Upper lobe of left lung (tissue), 6 donors: Measurements from ENCODE around the gene MYBL2. TPM values are rescaled to one million over a fixed set of nuclear protein-coding genes. Genes with fewer than 3 reads are reported as not detected.

ENCODE experiments used
- ATAC-seq, 2 donors: fragments of 200-7000 bp; cut with Tn5 transposase; one replicate each; pipeline ENCODE4 v1.9.1; 2022; ENCODE audit warnings: mild to moderate bottlenecking in 2 of 2, moderate library complexity in 2 of 2; ENCODE audit not compliant: low FRiP score in 2 of 2
- DNase-seq, 2 donors: peaks; one replicate each; pipeline ENCODE4 v3.0.0-alpha.2; 2019 to 2020
- H3K27ac ChIP-seq, 4 donors: fragments of 200-600 bp; sonication (generic); one replicate each; pipeline ENCODE4 v1.5.1; 2016 to 2019
- H3K27me3 ChIP-seq, 4 donors: fragments of 200-600 bp; sonication (generic); one replicate each; pipeline ENCODE4 v1.5.1; 2017 to 2019
- H3K36me3 ChIP-seq, 4 donors: fragments of 200-600 bp; sonication (generic); one replicate each; pipeline ENCODE4 v1.5.1; 2016 to 2019
- H3K4me1 ChIP-seq, 4 donors: fragments of 200-600 bp; sonication (generic); one replicate each; pipeline ENCODE4 v1.5.1; 2018 to 2019
- H3K4me3 ChIP-seq, 4 donors: fragments of 200-600 bp; sonication (generic); one replicate each; pipeline ENCODE4 v1.5.1; 2017 to 2019; ENCODE audit warnings: mild to moderate bottlenecking in 2 of 4, moderate library complexity in 1 of 4
- H3K9me3 ChIP-seq, 4 donors: fragments of 200-600 bp; sonication (generic); one replicate each; pipeline ENCODE4 v1.5.1; 2018 to 2019
- EP300 ChIP-seq, 4 donors: sonication (generic); formaldehyde crosslinking; IDR thresholded peaks; one replicate each; pipeline ENCODE4 v1.5.1; 2017; ENCODE audit warnings: antibody characterized with exemption in 4 of 4, control low read depth in 2 of 4
- POLR2A ChIP-seq, 4 donors: fragments of 450-650 bp; IDR thresholded peaks; one replicate each; pipeline ENCODE4 v1.5.1; 2016 to 2017; ENCODE audit warnings: antibody characterized with exemption in 4 of 4, mild to moderate bottlenecking in 2 of 4
- POLR2AphosphoS5 ChIP-seq, 2 donors: sonication (generic); formaldehyde crosslinking; IDR thresholded peaks; one replicate each; pipeline ENCODE4 v1.5.1; 2017; ENCODE audit warnings: antibody characterized with exemption in 2 of 2
- WGBS, 2 donors: methylation state at CpG; one replicate each; pipeline ENCODE4 v1.1.5; 2017 to 2018; 5-methylcytosine and 5-hydroxymethylcytosine counted together
- total RNA-seq, 6 donors: library from RNA; depleted of rRNA in 4 of 6; stranded (reverse); fragments of >200 nt in 4 of 6; gene quantifications; one replicate each; pipeline versions ENCODE4 v1.1.0 to v1.2.1, GENCODE V29; 2016 to 2021
- TF ChIP-seq, protein P1 (sequence below), 6 experiments: fragments of 450-650 bp in 4 of 6; fragments of 200-600 bp in 2 of 6; sonication (generic) in 2 of 6; IDR thresholded peaks; one replicate each; pipeline ENCODE4 v1.5.1; 2016 to 2019; ENCODE audit warnings: antibody characterized with exemption in 6 of 6
- donor health status: DM: no; HTN: no; CAD: no; lungs with moderate emphysema.
- donor health status: DM: no; HTN: yes; CAD: no; lungs with severe emphysema.

MYBL2 gene
- total RNA-seq, 6 donors from 2014 or later = under 0.01 to 3.5 (median 1.4) TPM

GRCh38 chr20:43725666-43726065 is 58.8 kb downstream of the MYBL2 start:
- Histone ChIP-seq H3K27me3 (no peaks in the 10 kb centered on the region), H3K4me1 (no peaks in the 10 kb centered on the region), H3K27ac (no peak overlapping the region), H3K36me3 (no peaks in the 10 kb centered on the region), H3K4me3 (no peak overlapping the region), H3K9me3 (no peaks in the 10 kb centered on the region)
- no peak for ATAC-seq
- TF ChIP-seq EP300 (IDR thresholded peaks at IDR 0.05) (no peak), POLR2AphosphoS5 (IDR thresholded peaks at IDR 0.05) (no peak), POLR2A (IDR thresholded peaks at IDR 0.05) (no peak)
- TF ChIP-seq, protein P1, sequence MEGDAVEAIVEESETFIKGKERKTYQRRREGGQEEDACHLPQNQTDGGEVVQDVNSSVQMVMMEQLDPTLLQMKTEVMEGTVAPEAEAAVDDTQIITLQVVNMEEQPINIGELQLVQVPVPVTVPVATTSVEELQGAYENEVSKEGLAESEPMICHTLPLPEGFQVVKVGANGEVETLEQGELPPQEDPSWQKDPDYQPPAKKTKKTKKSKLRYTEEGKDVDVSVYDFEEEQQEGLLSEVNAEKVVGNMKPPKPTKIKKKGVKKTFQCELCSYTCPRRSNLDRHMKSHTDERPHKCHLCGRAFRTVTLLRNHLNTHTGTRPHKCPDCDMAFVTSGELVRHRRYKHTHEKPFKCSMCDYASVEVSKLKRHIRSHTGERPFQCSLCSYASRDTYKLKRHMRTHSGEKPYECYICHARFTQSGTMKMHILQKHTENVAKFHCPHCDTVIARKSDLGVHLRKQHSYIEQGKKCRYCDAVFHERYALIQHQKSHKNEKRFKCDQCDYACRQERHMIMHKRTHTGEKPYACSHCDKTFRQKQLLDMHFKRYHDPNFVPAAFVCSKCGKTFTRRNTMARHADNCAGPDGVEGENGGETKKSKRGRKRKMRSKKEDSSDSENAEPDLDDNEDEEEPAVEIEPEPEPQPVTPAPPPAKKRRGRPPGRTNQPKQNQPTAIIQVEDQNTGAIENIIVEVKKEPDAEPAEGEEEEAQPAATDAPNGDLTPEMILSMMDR (IDR thresholded peaks at IDR 0.05) = no peak
- DNase-seq = no peak
- WGBS, 2 donors = 83 to 97% methylated on average over 2 of the region's 2 CpGs

DNA sequence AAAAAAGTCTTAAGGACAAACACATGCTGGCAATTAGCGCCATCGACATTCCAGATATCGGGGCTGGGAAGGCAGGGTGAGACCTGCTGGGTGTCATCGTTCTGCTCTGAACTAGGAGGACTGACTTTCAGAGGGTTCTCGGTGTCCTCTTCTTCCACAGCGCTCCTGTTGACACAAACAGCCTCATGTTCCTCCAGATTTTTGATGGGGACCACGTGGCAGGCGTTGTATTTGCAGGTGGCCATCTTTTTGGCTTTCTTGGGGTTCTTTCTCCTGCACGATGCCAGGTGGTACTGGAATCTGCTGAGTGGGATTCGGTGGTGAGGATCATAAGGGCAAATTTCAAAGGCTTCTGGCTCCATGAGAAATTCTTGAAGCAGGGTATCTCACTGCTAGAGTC is 59.4 kb downstream of the MYBL2 start:
- no peaks in the 10 kb centered on the region for H3K4me1 ChIP-seq
- H3K36me3 ChIP-seq = no peaks in the 10 kb centered on the region
- TF ChIP-seq POLR2A (IDR thresholded peaks at IDR 0.05) (no peak), POLR2AphosphoS5 (IDR thresholded peaks at IDR 0.05) (no peak), EP300 (IDR thresholded peaks at IDR 0.05) (no peak)
- TF ChIP-seq, protein P1 (IDR thresholded peaks at IDR 0.05) = no peak
- no peaks in the 10 kb centered on the region for H3K27me3 ChIP-seq
- ATAC-seq = no peak
- no peak overlapping the region for H3K4me3 ChIP-seq
- 85 to 86% methylated on average over 10 of the region's 10 CpGs for WGBS, 2 donors
- DNase-seq = no peak
- no peaks in the 10 kb centered on the region for H3K9me3 ChIP-seq
- no peak overlapping the region for H3K27ac ChIP-seq

DNA sequence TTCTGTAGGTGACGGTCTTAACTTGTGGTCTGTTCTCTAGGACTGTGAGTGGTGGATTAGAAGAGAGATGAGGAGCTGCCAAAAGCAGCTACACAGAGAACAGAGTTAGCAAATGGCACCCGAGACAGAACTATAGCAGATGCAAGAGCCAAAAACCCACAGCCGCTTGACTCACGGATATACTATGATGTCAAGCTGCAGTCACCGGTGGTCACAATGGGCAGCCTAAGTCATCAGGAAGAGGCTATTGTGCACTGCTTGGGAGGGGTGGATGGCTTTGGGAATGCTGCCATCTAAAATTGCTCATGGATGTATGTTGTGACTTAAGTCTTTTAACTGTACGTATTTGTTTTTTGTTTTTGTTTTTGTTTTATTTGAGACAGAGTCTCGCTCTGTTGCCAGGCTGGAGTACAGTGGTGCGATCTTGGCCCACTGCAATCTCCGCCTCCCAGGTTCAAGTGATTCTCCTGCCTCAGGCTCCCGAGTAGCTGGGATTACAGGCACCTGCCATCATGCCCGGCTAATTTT is 60.0 kb downstream of the MYBL2 start, which contains the start of gene GTSF1L:
TSS of gene GTSF1L (minus strand) at position 192 of the 528 bp plus-strand sequence. CDS start 308 bp downstream, outside the sequence.
- WGBS, 2 donors = 76 to 85% methylated on average over 11 of the region's 11 CpGs
- no peak within 1 kb of the TSS for H3K27ac ChIP-seq
- no peaks in the 10 kb centered on the region for H3K36me3 ChIP-seq
- no peak within 1 kb of the TSS for H3K4me3 ChIP-seq
- ATAC-seq (no peak), DNase-seq (no peak)
- no peaks in the 10 kb centered on the region for H3K4me1 ChIP-seq
- H3K9me3 ChIP-seq = no peaks in the 10 kb centered on the region
- no peaks in the 10 kb centered on the region for H3K27me3 ChIP-seq
- TF ChIP-seq EP300 (IDR thresholded peaks at IDR 0.05) (no peak), POLR2A (IDR thresholded peaks at IDR 0.05) (no peak), POLR2AphosphoS5 (IDR thresholded peaks at IDR 0.05) (no peak)
- TF ChIP-seq, protein P1 (IDR thresholded peaks at IDR 0.05) = no peak

- no peak for ATAC-seq
- no peak for TF ChIP-seq EP300 (IDR thresholded peaks at IDR 0.05)
- TF ChIP-seq POLR2AphosphoS5 (IDR thresholded peaks at IDR 0.05) = no peak
- TF ChIP-seq, protein P1 (IDR thresholded peaks at IDR 0.05) = no peak
- no peak for TF ChIP-seq POLR2A (IDR thresholded peaks at IDR 0.05)
- Histone ChIP-seq H3K4me1 (no peaks in the 10 kb centered on the region), H3K27ac (no peak overlapping the region), H3K4me3 (no peak overlapping the region), H3K9me3 (no peaks in the 10 kb centered on the region), H3K27me3 (no peaks in the 10 kb centered on the region), H3K36me3 (no peaks in the 10 kb centered on the region)
- DNase-seq = no peak
- WGBS, 2 donors = 61 to 86% methylated on average over 1 of the region's 1 CpG
Measured at GRCh38 chr20:43727980-43728590, 61.2 kb downstream of the MYBL2 start.
